ENCODE results near the gene BRSK2.

DNA sequence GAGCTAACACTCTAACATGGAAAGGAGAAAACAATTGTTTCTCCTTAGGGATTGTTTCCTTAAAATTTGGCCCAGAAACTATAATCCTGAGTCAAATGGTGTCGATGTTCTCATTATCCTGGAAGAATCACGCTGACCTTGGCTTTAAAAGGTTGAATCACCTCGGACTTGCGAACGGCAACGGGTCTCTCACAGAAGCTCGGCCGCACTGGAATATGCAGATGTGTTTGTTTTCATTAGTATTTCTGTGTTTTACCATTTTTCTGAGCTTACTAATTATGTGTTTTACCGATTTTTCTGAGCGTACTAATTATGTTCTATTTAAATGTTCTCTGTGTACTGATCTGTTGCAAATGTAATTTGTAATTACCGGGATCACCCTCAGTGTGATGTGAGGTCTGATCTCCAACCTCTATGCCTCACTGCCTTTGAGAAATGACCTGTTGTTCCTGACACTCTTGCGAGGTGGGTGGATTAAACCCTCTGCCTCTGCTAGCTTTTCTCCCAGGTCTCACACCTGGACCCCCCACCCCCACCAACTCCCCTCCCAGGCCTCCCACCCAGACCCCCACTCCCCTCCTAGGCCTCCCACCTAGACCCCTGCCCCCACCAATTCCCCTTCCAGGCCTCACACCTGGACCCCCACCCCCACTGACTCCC lies 38.3 kb upstream of the BRSK2 start:
- TF ChIP-seq POLR2A (IDR thresholded peaks at IDR 0.05; ENCODE audit: low read length) = no peak
- TF ChIP-seq GATA1 (IDR thresholded peaks at IDR 0.05; ENCODE audit: low read depth, low read length) = no peak

All from erythroblast (primary cell).